ENCODE results near the gene AUTS2. TPM values are rescaled to one million over a fixed set of nuclear protein-coding genes. Genes with fewer than 3 reads are reported as not detected.

AUTS2 gene
- total RNA-seq, 1 experiment from 2014 or later, result 256 TPM

DNA sequence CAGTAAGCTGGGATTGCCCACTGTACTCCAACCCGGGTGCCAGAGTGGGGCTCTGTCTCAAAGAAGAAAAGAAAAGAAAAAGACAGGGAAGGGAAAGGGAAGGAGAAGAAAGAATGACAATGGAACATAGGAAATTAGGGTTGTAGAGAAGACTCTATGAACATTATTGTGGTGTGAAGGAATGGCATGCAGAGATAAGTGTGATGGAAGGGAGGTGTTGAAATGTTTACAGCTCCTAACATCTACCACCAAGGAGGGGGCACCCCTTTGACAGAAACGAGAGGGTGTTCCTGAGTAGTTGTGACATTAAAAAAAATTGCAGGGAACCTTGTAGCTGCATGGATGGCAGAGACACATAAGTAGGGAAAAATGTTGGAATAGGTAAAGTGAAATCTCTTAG, 27.5 kb downstream of the AUTS2 start:
- no peak overlapping the region for H4K8ac ChIP-seq (replicated peaks; ENCODE audit: insufficient read length, low read depth, low read length)
- no peak overlapping the region for H2AK5ac ChIP-seq (ENCODE audit: insufficient read length, low read length)
- 0 out of 2 replicates have a peak, but pooled peaks cover 3% of the 10 kb centered on the region for H3K4me1 ChIP-seq (ENCODE audit: insufficient read depth, low read length)
- H3K23me2 ChIP-seq (ENCODE audit: insufficient read length, low read depth, low read length, poor library complexity, severe bottlenecking), result no peaks in the 10 kb centered on the region
- H3K27me3 ChIP-seq (ENCODE audit: insufficient read depth, low read length), result peaks cover 32% of the 10 kb centered on the region
- H3K79me1 ChIP-seq (ENCODE audit: insufficient read depth, low read depth, low read length, poor library complexity, severe bottlenecking), result no peaks in the 10 kb centered on the region
- H3K4me3 Mint-ChIP-seq, result no peak overlapping the region
- H3K9ac ChIP-seq (ENCODE audit: extremely low read depth, insufficient read length, low read length), result no peak overlapping the region
- no peaks in the 10 kb centered on the region for H3K9me3 ChIP-seq (ENCODE audit: control insufficient read depth, low read depth, low read length)
- no CpG with 5 or more reads among the region's 2 CpGs for WGBS (ENCODE audit: extremely low coverage, insufficient read length, low lambda C conversion rate)
- TF ChIP-seq, protein P1, sequence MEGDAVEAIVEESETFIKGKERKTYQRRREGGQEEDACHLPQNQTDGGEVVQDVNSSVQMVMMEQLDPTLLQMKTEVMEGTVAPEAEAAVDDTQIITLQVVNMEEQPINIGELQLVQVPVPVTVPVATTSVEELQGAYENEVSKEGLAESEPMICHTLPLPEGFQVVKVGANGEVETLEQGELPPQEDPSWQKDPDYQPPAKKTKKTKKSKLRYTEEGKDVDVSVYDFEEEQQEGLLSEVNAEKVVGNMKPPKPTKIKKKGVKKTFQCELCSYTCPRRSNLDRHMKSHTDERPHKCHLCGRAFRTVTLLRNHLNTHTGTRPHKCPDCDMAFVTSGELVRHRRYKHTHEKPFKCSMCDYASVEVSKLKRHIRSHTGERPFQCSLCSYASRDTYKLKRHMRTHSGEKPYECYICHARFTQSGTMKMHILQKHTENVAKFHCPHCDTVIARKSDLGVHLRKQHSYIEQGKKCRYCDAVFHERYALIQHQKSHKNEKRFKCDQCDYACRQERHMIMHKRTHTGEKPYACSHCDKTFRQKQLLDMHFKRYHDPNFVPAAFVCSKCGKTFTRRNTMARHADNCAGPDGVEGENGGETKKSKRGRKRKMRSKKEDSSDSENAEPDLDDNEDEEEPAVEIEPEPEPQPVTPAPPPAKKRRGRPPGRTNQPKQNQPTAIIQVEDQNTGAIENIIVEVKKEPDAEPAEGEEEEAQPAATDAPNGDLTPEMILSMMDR (conservative IDR thresholded peaks at IDR 0.05), result no peak
- H3K4me2 ChIP-seq (ENCODE audit: insufficient read depth, insufficient read length, low read length), result no peak overlapping the region
- H3K23ac ChIP-seq (ENCODE audit: insufficient read length, low read depth, low read length), result no peak overlapping the region
- peaks cover 25 to 30% of the 10 kb centered on the region in 2 experiments for H3K4me1 Mint-ChIP-seq
- no peak overlapping the region for H2BK20ac ChIP-seq (ENCODE audit: low read depth, low read length, poor library complexity, severe bottlenecking)
- no peaks in the 10 kb centered on the region for H3K36me3 Mint-ChIP-seq (ENCODE audit: insufficient read depth in 1 of 3, low read depth in 3 of 3)
- no peak for DNase-seq
- H2AFZ ChIP-seq (ENCODE audit: low read length), result no peak overlapping the region
- peaks cover 96% of the 10 kb centered on the region for H3K27me3 Mint-ChIP-seq (ENCODE audit: low read depth)
- no peak overlapping the region for H3K14ac ChIP-seq (ENCODE audit: insufficient read depth, low read length)
- no peak overlapping the region for H3T11ph ChIP-seq (ENCODE audit: low read length)
- H2BK120ac ChIP-seq (ENCODE audit: low read depth, low read length, poor library complexity, severe bottlenecking), result no peak overlapping the region
- H3K79me2 ChIP-seq (ENCODE audit: insufficient read depth, low read length), result no peaks in the 10 kb centered on the region
- H3K56ac ChIP-seq (ENCODE audit: insufficient read length, low read depth, low read length), result no peak overlapping the region
- H2BK5ac ChIP-seq (ENCODE audit: insufficient read length, low read length), result no peak overlapping the region
- H4K5ac ChIP-seq (ENCODE audit: insufficient read length, low read depth, low read length), result no peak overlapping the region
- no peak overlapping the region for H4K91ac ChIP-seq (ENCODE audit: insufficient read length, low read depth, low read length)
- H3K4ac ChIP-seq (ENCODE audit: low read depth, low read length), result no peak overlapping the region
- no peaks in the 10 kb centered on the region for H3K9me3 Mint-ChIP-seq
- H2BK12ac ChIP-seq (ENCODE audit: insufficient read length, low read depth, low read length), result peak overlapping the region; percentile 82
- H2BK15ac ChIP-seq (ENCODE audit: low read depth, low read length), result no peak overlapping the region
- H3K27ac Mint-ChIP-seq, result no peak overlapping the region
- H4K20me1 ChIP-seq (ENCODE audit: control insufficient read depth, insufficient read depth, insufficient read length), result no peaks in the 10 kb centered on the region
- H3K18ac ChIP-seq (ENCODE audit: insufficient read length, low read depth, low read length), result no peak overlapping the region
- H3K27ac ChIP-seq (ENCODE audit: insufficient read length, low read depth, low read length), result no peak overlapping the region

All from H9 (cell line).